ENCODE data around the gene CARD10. TPM values are rescaled to one million over a fixed set of nuclear protein-coding genes. Genes with fewer than 3 reads are reported as not detected.

CARD10 gene
- polyA plus RNA-seq, 1 experiment, result 5.8 TPM

GRCh38 chr22:37442135-37442534 is 77.1 kb downstream of the CARD10 start:
- DNase-seq (ENCODE audit: low read depth, low spot score), result no peak
- POLR2A ChIA-PET, result interaction anchor here (0.6 kb wide), 1 partner anchor 1876 kb away, joined by 6 read pairs; no protein-coding TSS in a partner anchor
- CTCF ChIA-PET, result interaction anchor here (1.0 to 1.4 kb wide), 3 partner anchors 13 to 183 kb away, joined by 3 to 5 read pairs (median 5); no protein-coding TSS in a partner anchor

GRCh38 chr22:37440875-37441274 is 78.3 kb downstream of the CARD10 start:
- TF ChIP-seq, protein P1, sequence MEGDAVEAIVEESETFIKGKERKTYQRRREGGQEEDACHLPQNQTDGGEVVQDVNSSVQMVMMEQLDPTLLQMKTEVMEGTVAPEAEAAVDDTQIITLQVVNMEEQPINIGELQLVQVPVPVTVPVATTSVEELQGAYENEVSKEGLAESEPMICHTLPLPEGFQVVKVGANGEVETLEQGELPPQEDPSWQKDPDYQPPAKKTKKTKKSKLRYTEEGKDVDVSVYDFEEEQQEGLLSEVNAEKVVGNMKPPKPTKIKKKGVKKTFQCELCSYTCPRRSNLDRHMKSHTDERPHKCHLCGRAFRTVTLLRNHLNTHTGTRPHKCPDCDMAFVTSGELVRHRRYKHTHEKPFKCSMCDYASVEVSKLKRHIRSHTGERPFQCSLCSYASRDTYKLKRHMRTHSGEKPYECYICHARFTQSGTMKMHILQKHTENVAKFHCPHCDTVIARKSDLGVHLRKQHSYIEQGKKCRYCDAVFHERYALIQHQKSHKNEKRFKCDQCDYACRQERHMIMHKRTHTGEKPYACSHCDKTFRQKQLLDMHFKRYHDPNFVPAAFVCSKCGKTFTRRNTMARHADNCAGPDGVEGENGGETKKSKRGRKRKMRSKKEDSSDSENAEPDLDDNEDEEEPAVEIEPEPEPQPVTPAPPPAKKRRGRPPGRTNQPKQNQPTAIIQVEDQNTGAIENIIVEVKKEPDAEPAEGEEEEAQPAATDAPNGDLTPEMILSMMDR (IDR thresholded peaks at IDR 0.05; ENCODE audit: low read depth, low read length), result no peak
- no peaks in the 10 kb centered on the region for H3K27me3 ChIP-seq (ENCODE audit: control insufficient read depth, insufficient read depth, low read length)
- H3K4me3 ChIP-seq (ENCODE audit: low read depth, low read length), result no peak overlapping the region
- CTCF ChIA-PET, result interaction anchor here (1.4 kb wide), 1 partner anchor 125 kb away, joined by 3 read pairs; no protein-coding TSS in a partner anchor
- DNase-seq (ENCODE audit: low read depth, low spot score), result no peak
- H3K9me3 ChIP-seq (ENCODE audit: control insufficient read depth, insufficient read depth, low read length), result peaks cover 14% of the 10 kb centered on the region
- POLR2A ChIA-PET, result no interaction called here
- no peak overlapping the region for H3K27ac ChIP-seq (ENCODE audit: low read depth, low read length)

More at GRCh38 chr22:37442135-37442534, 77.1 kb downstream of the CARD10 start:
- Histone ChIP-seq H3K27ac (ENCODE audit: low read depth, low read length) (no peak overlapping the region), H3K4me3 (ENCODE audit: low read depth, low read length) (no peak overlapping the region), H3K9me3 (ENCODE audit: control insufficient read depth, insufficient read depth, low read length) (peaks cover 11% of the 10 kb centered on the region), H3K27me3 (ENCODE audit: control insufficient read depth, insufficient read depth, low read length) (no peaks in the 10 kb centered on the region)
- TF ChIP-seq, protein P1 (IDR thresholded peaks at IDR 0.05; ENCODE audit: low read depth, low read length), result no peak

Other genes with a start within 250 kb of the CARD10 start
- 0.33 and 0.82 TPM in 2 replicates for gene CYTH4, start 236.9 kb downstream of the CARD10 start, polyA plus RNA-seq (2011; rRNA removed)
- 2.6 and 3.8 TPM in 2 replicates for gene ELFN2, start 91.9 kb downstream of the CARD10 start, polyA plus RNA-seq (2011; rRNA removed)
- gene MFNG, start 33.0 kb downstream of the CARD10 start, polyA plus RNA-seq (2011; rRNA removed), result 0.04 and 0.06 TPM in 2 replicates
- gene CDC42EP1, start 41.1 kb upstream of the CARD10 start, polyA plus RNA-seq (2011; rRNA removed), result 13.0 and 18.4 TPM in 2 replicates
- gene LGALS2, start 60.7 kb upstream of the CARD10 start, polyA plus RNA-seq (2011; rRNA removed), result not detected in 2 replicates
- gene GGA1, start 89.4 kb upstream of the CARD10 start, polyA plus RNA-seq (2011; rRNA removed), result 24.7 and 26.1 TPM in 2 replicates
- gene SH3BP1, start 120.3 kb upstream of the CARD10 start, polyA plus RNA-seq (2011; rRNA removed), result 8.4 and 11.3 TPM in 2 replicates
- 11.7 and 17.7 TPM in 2 replicates for gene PDXP, start 139.3 kb upstream of the CARD10 start, polyA plus RNA-seq (2011; rRNA removed)
- gene LGALS1, start 156.2 kb upstream of the CARD10 start, polyA plus RNA-seq (2011; rRNA removed), result 5,926 and 7,935 TPM in 2 replicates
- gene NOL12, start 166.9 kb upstream of the CARD10 start, polyA plus RNA-seq (2011; rRNA removed), result 10.4 and 11.8 TPM in 2 replicates
- 37.0 and 76.4 TPM in 2 replicates for gene TRIOBP, start 177.6 kb upstream of the CARD10 start, polyA plus RNA-seq (2011; rRNA removed)

Measured in AG04450 (cell line).